GM21515 (cell line): Measurements from ENCODE around the gene LRRC34.

Experiments used
- ATAC-seq: cut with Tn5 transposase; IDR thresholded peaks from one replicate; pipeline ENCODE4 v1.9.1; 2021; ENCODE audit not compliant: unreplicated experiment

Gene LRRC34

DNA sequence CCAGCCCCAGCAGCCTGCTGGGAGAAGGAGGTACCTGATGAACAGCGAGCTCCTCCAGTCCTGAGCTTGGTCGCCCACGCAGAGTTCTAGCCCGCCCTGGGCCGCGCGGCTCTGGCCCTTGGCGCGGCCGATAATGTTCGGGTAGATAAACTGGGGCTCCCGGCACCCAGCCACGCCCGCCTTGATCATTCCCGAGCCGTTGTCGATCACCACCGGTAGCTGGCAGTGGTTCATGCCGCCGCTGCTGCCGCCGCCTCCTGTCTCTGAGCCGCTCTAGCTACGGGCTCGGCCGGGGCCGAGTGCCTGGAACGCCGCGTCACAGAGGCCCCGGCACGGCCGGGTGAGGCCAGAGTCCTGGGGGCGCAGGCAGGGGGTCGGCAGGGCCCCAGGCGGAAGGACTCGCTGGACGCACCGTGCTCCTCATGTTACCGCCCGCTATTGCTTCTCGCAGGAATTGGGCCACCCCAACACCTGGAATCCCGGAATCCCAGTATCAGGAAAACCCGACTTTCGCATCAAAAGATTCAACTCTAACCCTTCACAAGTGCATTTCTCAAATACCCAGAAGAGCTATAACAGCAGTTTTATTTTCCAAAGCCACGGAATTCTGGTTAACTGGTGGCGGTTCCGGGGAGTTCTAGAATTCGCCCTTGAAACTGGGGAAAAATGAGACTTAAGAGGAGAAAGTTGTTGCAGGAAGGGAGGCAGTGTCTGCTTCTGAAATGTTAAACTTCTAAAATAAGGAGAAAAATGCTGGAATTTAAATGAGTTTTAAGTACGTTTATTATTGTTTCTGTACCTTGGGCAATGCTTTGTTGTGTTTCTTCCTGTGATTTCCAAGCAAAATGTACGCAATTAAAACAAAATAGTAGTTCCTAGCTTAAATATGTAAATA, 43.2 kb downstream of the LRRC34 start, which contains the start of gene ACTRT3:
ACTRT3 (minus strand) TSS at position 275 of the 895 bp plus-strand sequence; CDS start at position 234, 41 bp downstream.
- peak; percentile 22 for ATAC-seq

DNA sequence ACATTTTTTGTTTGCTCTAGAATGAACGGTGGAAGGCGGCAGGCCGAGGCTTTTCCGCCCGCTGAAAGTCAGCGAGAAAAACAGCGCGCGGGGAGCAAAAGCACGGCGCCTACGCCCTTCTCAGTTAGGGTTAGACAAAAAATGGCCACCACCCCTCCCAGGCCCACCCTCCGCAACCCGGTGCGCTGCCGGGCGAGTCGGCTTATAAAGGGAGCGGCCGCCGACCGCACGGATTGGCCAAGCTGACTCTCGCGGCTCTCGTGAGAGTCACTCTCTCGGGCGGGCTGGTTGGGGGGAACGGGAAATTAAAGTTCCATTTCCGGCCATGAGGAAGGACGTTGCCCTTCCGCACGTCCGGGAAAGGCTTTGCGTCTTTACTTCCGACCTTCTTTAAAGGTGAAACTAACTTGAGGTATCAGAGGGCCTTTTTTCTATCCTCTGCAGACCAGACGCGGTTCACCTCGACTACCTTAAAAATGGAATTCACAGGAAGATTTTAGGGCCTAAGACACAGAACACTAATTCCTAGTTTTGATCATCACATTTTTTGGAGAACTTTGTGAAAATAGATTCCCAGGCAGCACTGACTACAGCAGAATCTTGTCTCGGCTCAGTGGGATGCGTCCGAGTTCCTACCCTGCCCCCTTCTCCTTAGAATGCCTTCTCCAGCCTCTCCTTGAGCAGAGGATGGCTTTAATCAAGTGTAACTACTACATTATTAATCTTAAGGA, 47.7 kb downstream of the LRRC34 start, which contains the start of gene TERC:
TERC (minus strand) TSS at position 179 of the 731 bp plus-strand sequence.
- ATAC-seq, result peak; percentile 80

DNA sequence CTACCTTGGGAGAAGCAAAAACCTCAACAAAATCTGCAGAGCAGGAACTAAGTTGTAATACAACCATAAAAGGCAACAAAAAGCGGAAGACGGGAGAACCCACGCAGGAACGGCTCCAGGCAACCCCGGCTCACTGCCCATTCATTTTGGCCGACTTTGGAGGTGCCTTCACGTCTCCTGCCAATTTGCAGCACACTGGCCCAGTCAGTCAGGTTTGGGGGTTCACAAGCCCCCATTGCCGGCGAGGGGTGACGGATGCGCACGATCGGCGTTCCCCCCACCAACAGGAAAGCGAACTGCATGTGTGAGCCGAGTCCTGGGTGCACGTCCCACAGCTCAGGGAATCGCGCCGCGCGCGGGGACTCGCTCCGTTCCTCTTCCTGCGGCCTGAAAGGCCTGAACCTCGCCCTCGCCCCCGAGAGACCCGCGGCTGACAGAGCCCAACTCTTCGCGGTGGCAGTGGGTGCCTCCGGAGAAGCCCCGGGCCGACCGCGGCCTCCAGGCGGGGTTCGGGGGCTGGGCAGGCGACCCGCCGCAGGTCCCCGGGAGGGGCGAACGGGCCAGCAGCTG, 48.3 kb downstream of the LRRC34 start:
- peak; percentile 32 for ATAC-seq

GRCh38 chr3:169760479-169760878, 52.2 kb downstream of the LRRC34 start:
- ATAC-seq, result no peak

GRCh38 chr3:169759256-169759655, 53.4 kb downstream of the LRRC34 start:
- ATAC-seq, result no peak

- ATAC-seq, result no peak
Observed at GRCh38 chr3:169758359-169758994, 54.2 kb downstream of the LRRC34 start.

DNA sequence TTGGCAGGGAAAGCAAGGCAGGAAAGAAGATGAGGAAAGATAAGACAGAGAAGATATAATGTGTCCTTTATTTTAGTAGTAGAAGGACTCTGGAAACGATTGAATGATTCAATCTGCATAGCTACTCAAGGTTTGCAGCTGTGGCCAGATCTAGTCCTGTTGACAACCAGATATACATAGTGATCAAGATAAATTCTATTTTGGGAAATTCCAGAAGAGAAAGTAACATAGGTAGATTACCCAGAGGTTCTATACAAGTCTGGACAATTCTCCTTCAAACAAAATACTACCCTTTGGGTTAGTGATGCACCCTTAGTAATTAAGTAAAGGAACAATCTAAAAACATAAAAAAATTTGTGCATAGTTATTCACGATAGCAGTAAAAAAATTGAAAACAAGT, 57.2 kb downstream of the LRRC34 start:
- ATAC-seq, result no peak

GRCh38 chr3:169754711-169755110, 58.0 kb downstream of the LRRC34 start:
- ATAC-seq, result no peak

- ATAC-seq, result no peak
Observed at GRCh38 chr3:169751875-169752274, 60.8 kb downstream of the LRRC34 start.

DNA sequence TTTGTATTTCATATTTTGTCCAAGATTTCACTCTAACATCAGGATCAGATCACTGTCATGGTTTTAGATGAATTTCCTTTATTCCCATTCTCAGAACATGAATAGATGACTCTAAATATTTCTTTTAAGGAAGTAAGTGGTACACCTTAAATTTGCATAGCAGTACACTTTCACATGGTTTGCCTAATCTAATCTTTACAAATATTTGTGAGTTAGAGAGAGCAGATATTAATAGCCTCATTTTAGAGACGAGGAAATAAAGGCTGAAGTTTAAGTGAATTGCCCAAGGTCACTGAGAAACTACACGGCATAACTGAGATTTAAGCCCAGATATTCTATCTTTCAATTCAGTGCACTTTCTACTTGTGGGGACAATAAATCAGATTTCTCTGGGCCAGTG, 62.0 kb downstream of the LRRC34 start:
- ATAC-seq, result no peak

DNA sequence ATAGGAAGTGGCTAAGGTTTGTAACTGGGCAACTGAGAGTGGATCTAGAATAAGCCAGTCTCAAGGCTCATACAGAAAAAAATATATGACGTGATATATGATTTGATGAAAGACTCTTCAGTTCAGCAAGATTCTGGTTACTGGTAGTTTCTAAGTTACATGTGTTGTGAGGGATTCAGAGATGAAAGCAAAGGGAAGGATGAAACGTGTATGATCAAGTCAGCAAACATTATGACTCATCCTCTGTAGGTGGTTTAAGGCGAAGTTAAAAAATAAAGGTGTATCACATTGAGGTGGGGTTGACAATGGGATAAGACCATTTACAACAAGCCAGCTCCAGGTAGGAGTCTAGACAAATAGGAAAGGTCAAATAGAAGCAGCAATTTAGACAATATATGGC, 64.0 kb downstream of the LRRC34 start:
- ATAC-seq, result no peak

- ATAC-seq, result no peak
Observed at GRCh38 chr3:169746924-169747323, 65.8 kb downstream of the LRRC34 start.

GRCh38 chr3:169744366-169745054, 68.2 kb downstream of the LRRC34 start:
- ATAC-seq, result no peak
